ENCODE data around the gene KCNN3.

DNA sequence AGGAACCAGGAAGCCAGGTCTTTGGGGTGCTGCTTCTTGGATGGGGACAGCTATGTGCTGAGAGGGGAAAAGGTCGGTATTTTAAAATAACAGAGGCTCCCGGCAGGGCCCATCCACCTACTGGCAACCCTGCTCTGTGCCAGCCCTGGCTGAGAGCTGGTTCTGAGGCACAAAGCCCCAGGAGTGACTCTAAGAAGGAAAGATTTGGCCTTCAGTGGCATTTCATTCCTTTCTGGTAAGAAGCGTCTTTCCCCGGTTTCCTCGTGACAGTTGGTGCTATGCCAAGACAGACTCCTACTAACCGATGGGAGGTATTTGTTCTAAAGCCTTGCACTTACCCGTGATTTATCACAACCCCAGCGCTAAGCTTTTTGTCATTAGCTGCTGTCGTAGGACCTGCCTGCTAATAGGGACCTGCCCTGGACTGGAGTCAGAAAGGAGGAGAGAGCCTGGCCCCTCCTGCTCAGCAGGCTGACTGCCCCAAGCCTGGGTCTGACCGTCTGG, 139.0 kb downstream of the KCNN3 start:
- TF ChIP-seq, protein P1, sequence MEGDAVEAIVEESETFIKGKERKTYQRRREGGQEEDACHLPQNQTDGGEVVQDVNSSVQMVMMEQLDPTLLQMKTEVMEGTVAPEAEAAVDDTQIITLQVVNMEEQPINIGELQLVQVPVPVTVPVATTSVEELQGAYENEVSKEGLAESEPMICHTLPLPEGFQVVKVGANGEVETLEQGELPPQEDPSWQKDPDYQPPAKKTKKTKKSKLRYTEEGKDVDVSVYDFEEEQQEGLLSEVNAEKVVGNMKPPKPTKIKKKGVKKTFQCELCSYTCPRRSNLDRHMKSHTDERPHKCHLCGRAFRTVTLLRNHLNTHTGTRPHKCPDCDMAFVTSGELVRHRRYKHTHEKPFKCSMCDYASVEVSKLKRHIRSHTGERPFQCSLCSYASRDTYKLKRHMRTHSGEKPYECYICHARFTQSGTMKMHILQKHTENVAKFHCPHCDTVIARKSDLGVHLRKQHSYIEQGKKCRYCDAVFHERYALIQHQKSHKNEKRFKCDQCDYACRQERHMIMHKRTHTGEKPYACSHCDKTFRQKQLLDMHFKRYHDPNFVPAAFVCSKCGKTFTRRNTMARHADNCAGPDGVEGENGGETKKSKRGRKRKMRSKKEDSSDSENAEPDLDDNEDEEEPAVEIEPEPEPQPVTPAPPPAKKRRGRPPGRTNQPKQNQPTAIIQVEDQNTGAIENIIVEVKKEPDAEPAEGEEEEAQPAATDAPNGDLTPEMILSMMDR (IDR thresholded peaks at IDR 0.05; ENCODE audit: low read length): no peak
- TF ChIP-seq EZH2 (optimal IDR thresholded peaks at IDR 0.05; ENCODE audit: low read depth, low read length): no peak
- TF ChIP-seq EZH2phosphoT487 (IDR thresholded peaks at IDR 0.05; ENCODE audit: low read length): no peak
